Neural cell (in vitro differentiated cells): Measurements from ENCODE around the gene NPAS3. TPM values are rescaled to one million over a fixed set of nuclear protein-coding genes. Genes with fewer than 3 reads are reported as not detected.

Experiments
- H2AFZ ChIP-seq: fragments of 200-600, 300-800 bp; sonication (generic), shearing (Covaris generic); 2 replicates; pipeline ENCODE4 v1.6.0; 2014; ENCODE audit warnings: low read depth, mild to moderate bottlenecking, antibody characterized with exemption, low read length, moderate library complexity
- H3F3A ChIP-seq: fragments of 200-600 bp; shearing (Covaris generic); 2 replicates; pipeline ENCODE4 v1.6.1; 2016; ENCODE audit warnings: mild to moderate bottlenecking, moderate library complexity, mixed read lengths, antibody characterized with exemption, low read length; ENCODE audit not compliant: insufficient read depth, poor library complexity, severe bottlenecking
- H3K27ac ChIP-seq: fragments of 200-600, 300-800 bp; sonication (generic), shearing (Covaris generic); 2 replicates; pipeline ENCODE4 v1.5.1; 2014; ENCODE audit warnings: mild to moderate bottlenecking, low read length, moderate library complexity
- H3K27me3 ChIP-seq: fragments of 300-800, 200-600 bp; sonication (generic), shearing (Covaris generic); 2 replicates; pipeline ENCODE4 v1.6.0; 2014; ENCODE audit warnings: mild to moderate bottlenecking, low read depth, low read length, moderate library complexity; ENCODE audit not compliant: insufficient read depth
- H3K36me3 ChIP-seq: fragments of 300-800, 200-600 bp; sonication (generic), shearing (Covaris generic); 2 replicates; pipeline ENCODE4 v1.5.1; 2014; ENCODE audit warnings: mild to moderate bottlenecking, antibody characterized with exemption, low read length, moderate library complexity; ENCODE audit not compliant: insufficient read depth
- H3K4me2 ChIP-seq: fragments of 300-800, 200-600 bp; sonication (generic), shearing (Covaris generic); 2 replicates; pipeline ENCODE4 v1.6.0; 2014; ENCODE audit warnings: mild to moderate bottlenecking, low read length
- H3K4me3 ChIP-seq: fragments of 300-800, 200-600 bp; sonication (generic), shearing (Covaris generic); 2 replicates; pipeline ENCODE4 v1.5.1; 2014; ENCODE audit warnings: mild to moderate bottlenecking, low read length, moderate library complexity
- H3K79me2 ChIP-seq: fragments of 200-600 bp; shearing (Covaris generic); replicated peaks from 2 replicates; pipeline ENCODE4 v1.6.0; 2014; ENCODE audit warnings: mild to moderate bottlenecking, low read length, moderate library complexity; ENCODE audit not compliant: insufficient read depth
- H3K9ac ChIP-seq: fragments of 300-800, 200-600 bp; sonication (generic), shearing (Covaris generic); 2 replicates; pipeline ENCODE4 v1.6.1; 2016; ENCODE audit warnings: mild to moderate bottlenecking, low read length, mixed read lengths
- H3K9me2 ChIP-seq: fragments of 200-600 bp; shearing (Covaris generic); 2 replicates; pipeline ENCODE4 v1.6.1; 2016; ENCODE audit warnings: mild to moderate bottlenecking, low read length, mixed read lengths; ENCODE audit not compliant: insufficient read depth
- H3K9me3 ChIP-seq: fragments of 200-600, 300-800 bp; sonication (generic), shearing (Covaris generic); 2 replicates; pipeline ENCODE4 v1.6.1; 2016; ENCODE audit warnings: mild to moderate bottlenecking, mixed run types, low read length, moderate library complexity, mixed read lengths
- H4K20me1 ChIP-seq: fragments of 200-600 bp; shearing (Covaris generic); 2 replicates; pipeline ENCODE4 v1.6.1; 2016; ENCODE audit warnings: mild to moderate bottlenecking, mixed run types; ENCODE audit not compliant: insufficient read depth
- CTCF ChIP-seq: fragments of 450-650 bp; IDR thresholded peaks from 2 replicates; pipeline ENCODE4 v1.5.1; 2014; ENCODE audit warnings: antibody characterized with exemption, mild to moderate bottlenecking, moderate library complexity; ENCODE audit not compliant: poor library complexity, severe bottlenecking
- EP300 ChIP-seq: fragments of 450-650 bp; conservative IDR thresholded peaks from 2 replicates; pipeline ENCODE4 v1.6.1; 2014; ENCODE audit warnings: antibody characterized with exemption, mild to moderate bottlenecking, moderate library complexity; ENCODE audit not compliant: poor library complexity, severe bottlenecking
- EZH2 ChIP-seq: fragments of 200-600, 300-800 bp; shearing (Covaris generic), sonication (generic); IDR thresholded peaks from 2 replicates; pipeline ENCODE4 v1.6.1; 2014; ENCODE audit warnings: antibody characterized with exemption, low read length, borderline replicate concordance, mild to moderate bottlenecking; ENCODE audit not compliant: insufficient read depth, poor library complexity, severe bottlenecking
- MXI1 ChIP-seq: fragments of 450-650 bp; conservative IDR thresholded peaks from 2 replicates; pipeline ENCODE4 v1.6.1; 2014; ENCODE audit warnings: antibody characterized with exemption, mild to moderate bottlenecking; ENCODE audit not compliant: poor library complexity, severe bottlenecking
- POLR2AphosphoS5 ChIP-seq: IDR thresholded peaks from 2 replicates; pipeline ENCODE4 v1.6.1; 2012
- RAD21 ChIP-seq: fragments of 450-650 bp; conservative IDR thresholded peaks from 2 replicates; pipeline ENCODE4 v1.6.1; 2014; ENCODE audit warnings: antibody characterized with exemption, mild to moderate bottlenecking, moderate library complexity
- REST ChIP-seq: IDR thresholded peaks from 2 replicates; pipeline ENCODE4 v1.6.1; 2012; ENCODE audit warnings: borderline replicate concordance
- SMC3 ChIP-seq: fragments of 450-650 bp; conservative IDR thresholded peaks from 2 replicates; pipeline ENCODE4 v1.6.1; 2014; ENCODE audit warnings: antibody characterized with exemption, mild to moderate bottlenecking, moderate library complexity; ENCODE audit not compliant: poor library complexity
- TAF1 ChIP-seq: IDR thresholded peaks from 2 replicates; pipeline ENCODE4 v1.6.1; 2012; ENCODE audit warnings: low read depth
- polyA plus RNA-seq: library from polyadenylated mRNA; depleted of rRNA; stranded (reverse); fragments of >200 nt; gene quantifications from 2 replicates; pipeline ENCODE4 v1.2.3, GENCODE V29; 2014

The NPAS3 gene
- polyA plus RNA-seq, 1 donor from 2014 or later, result 1.3 TPM

GRCh38 chr14:33529787-33530757, 591.4 kb downstream of the NPAS3 start:
- no peak for TF ChIP-seq EP300
- TF ChIP-seq RAD21, result no peak
- no peak for TF ChIP-seq REST
- no peak for TF ChIP-seq CTCF
- TF ChIP-seq POLR2AphosphoS5, result no peak
- TF ChIP-seq MXI1, result no peak
- TF ChIP-seq EZH2, result no peak
- no peak for TF ChIP-seq TAF1
- no peak for TF ChIP-seq SMC3
- Histone ChIP-seq H3K79me2 (no peaks in the 10 kb centered on the region), H3K9ac (no peak overlapping the region), H3K27ac (no peak overlapping the region), H3K27me3 (no peaks in the 10 kb centered on the region), H4K20me1 (no peaks in the 10 kb centered on the region), H2AFZ (no peak overlapping the region), H3K4me3 (no peak overlapping the region), H3K36me3 (no peaks in the 10 kb centered on the region), H3F3A (no peaks in the 10 kb centered on the region), H3K9me3 (no peaks in the 10 kb centered on the region), H3K4me2 (no peak overlapping the region), H3K9me2 (no peaks in the 10 kb centered on the region)

- Histone ChIP-seq H3K36me3 (no peaks in the 10 kb centered on the region), H3K9ac (no peak overlapping the region), H3K27ac (no peak overlapping the region), H3K27me3 (no peaks in the 10 kb centered on the region), H3K4me3 (no peak overlapping the region), H3K9me2 (no peaks in the 10 kb centered on the region), H3K9me3 (no peaks in the 10 kb centered on the region), H3F3A (no peaks in the 10 kb centered on the region), H2AFZ (no peak overlapping the region), H4K20me1 (no peaks in the 10 kb centered on the region), H3K79me2 (no peaks in the 10 kb centered on the region), H3K4me2 (no peak overlapping the region)
- TF ChIP-seq EZH2 (no peak), POLR2AphosphoS5 (no peak), SMC3 (no peak), TAF1 (no peak), MXI1 (no peak)
Observed at GRCh38 chr14:33532553-33532952, 593.9 kb downstream of the NPAS3 start.
